ENCODE data around the gene RASSF5. TPM values are rescaled to one million over a fixed set of nuclear protein-coding genes. Genes with fewer than 3 reads are reported as not detected.

RASSF5 gene
- total and polyA plus RNA-seq, 10 of the 15 experiments (the other 5 are each of a cell fraction or from before 2014, with no cell fraction given) = 14.0 to 89.6 (median 68.9) TPM

- SMC1A ChIA-PET (ENCODE audit: uncharacterized antibody, unreplicated experiment) = interaction anchor here (1.0 to 4.4 kb wide), 10 partner anchors 7 to 191 kb away, joined by 3 to 31 read pairs (median 16); partner anchors contain the start of gene RASSF5
- Histone ChIP-seq H3K4me2 (ENCODE audit: control insufficient read depth, insufficient read depth) (peak overlapping the region; percentile 99), H2AFZ (ENCODE audit: control insufficient read depth, low read depth, low read length) (no peak overlapping the region), H3K4me1 (ENCODE audit: control insufficient read depth, insufficient read depth, low read length) (peaks cover 50% of the 10 kb centered on the region), H3K36me3 (ENCODE audit: control insufficient read depth in 2 of 2, insufficient read depth in 2 of 2, low read length in 1 of 2) (peaks cover 18 to 19% of the 10 kb centered on the region in 2 experiments), H3K9me3 (replicated peaks; ENCODE audit: control insufficient read depth, insufficient read depth, low read length) (no peaks in the 10 kb centered on the region), H3K27ac (ENCODE audit: control insufficient read depth, insufficient read depth) (peak overlapping the region; percentile 88), H3K9ac (ENCODE audit: control insufficient read depth, insufficient read depth, low read length) (peak overlapping the region; percentile 77), H3K79me2 (ENCODE audit: control insufficient read depth, insufficient read depth, low read length) (peaks cover 38% of the 10 kb centered on the region), H4K20me1 (ENCODE audit: control insufficient read depth, insufficient read depth) (no peaks in the 10 kb centered on the region), H3K4me3 (peak overlapping the region; percentile 94), H3K27me3 (replicated peaks in 1 of 2; ENCODE audit: control insufficient read depth in 2 of 2, insufficient read depth in 2 of 2, low read length in 1 of 2) (no peaks in the 10 kb centered on the region)
- intact Hi-C loops (cut with micrococcal nuclease; ENCODE audit: unreplicated experiment) (loop anchor here (5.0 kb wide), 1 partner anchor 85 kb away; no protein-coding TSS in a partner anchor), in situ Hi-C loops (cut with MboI) (no loop called here)
- FAIRE-seq = no peak
- no peak for DNase-seq (ENCODE audit: low read depth, low spot score)
- BruUV-seq (replicated peaks) = TSS peak; percentile 52
- POLR2A ChIA-PET = interaction anchor here (0.8 to 4.3 kb wide), 8 partner anchors 18 to 268 kb away, joined by 3 to 37 read pairs (median 6); partner anchors contain the start of gene DYRK3
- WGBS (ENCODE audit: insufficient coverage, insufficient replicate concordance, low lambda C conversion rate, missing lambda C conversion rate) = 39% methylated on average over 2 of the region's 2 CpGs
- ATAC-seq = no peak
- CTCF ChIA-PET = interaction anchor here (1.0 to 4.1 kb wide), 9 partner anchors 9 to 137 kb away, joined by 3 to 61 read pairs (median 18); no protein-coding TSS in a partner anchor
- RAD21 ChIA-PET (ENCODE audit: unreplicated experiment) = interaction anchor here (0.9 to 3.6 kb wide), 10 partner anchors 8 to 495 kb away, joined by 3 to 55 read pairs (median 8); partner anchors contain the start of gene DYRK3
- no peak for TF ChIP-seq BCL3 (IDR thresholded peaks at IDR 0.05; ENCODE audit: borderline replicate concordance, insufficient read depth, low read depth, low read length, poor library complexity, severe bottlenecking)
- TF ChIP-seq USF2 (IDR thresholded peaks at IDR 0.05; ENCODE audit: borderline replicate concordance, low read depth, low read length) = no peak
- TF ChIP-seq ZNF592 (IDR thresholded peaks at IDR 0.05) = no peak
- TF ChIP-seq POLR2AphosphoS2 (IDR thresholded peaks at IDR 0.05; ENCODE audit: low read depth, low read length) = no peak
- no peak for TF ChIP-seq LARP7 (IDR thresholded peaks at IDR 0.05)
- no peak for TF ChIP-seq MTA2 (IDR thresholded peaks at IDR 0.05; ENCODE audit: low read depth)
- no peak for TF ChIP-seq ZNF384 (IDR thresholded peaks at IDR 0.05; ENCODE audit: borderline replicate concordance, low read depth, low read length)
- TF ChIP-seq SUPT20H (IDR thresholded peaks at IDR 0.05; ENCODE audit: borderline replicate concordance, control insufficient read depth, low read depth, low read length) = no peak
- TF ChIP-seq MXI1 (IDR thresholded peaks at IDR 0.05; ENCODE audit: low read depth, low read length) = no peak
- TF ChIP-seq JUND (IDR thresholded peaks at IDR 0.05; ENCODE audit: low read depth, low read length) = no peak
- no peak for TF ChIP-seq TARDBP (IDR thresholded peaks at IDR 0.05; ENCODE audit: borderline replicate concordance)
- TF ChIP-seq STAT1 (conservative IDR thresholded peaks at IDR 0.05) = no peak
- TF ChIP-seq TBL1XR1 (IDR thresholded peaks at IDR 0.05; ENCODE audit: low read depth, low read length) = no peak
- TF ChIP-seq SP1 (IDR thresholded peaks at IDR 0.05; ENCODE audit: low read depth, low read length) = no peak
- TF ChIP-seq KDM1A (IDR thresholded peaks at IDR 0.05; ENCODE audit: borderline replicate concordance) = no peak
These were observed 35.3 kb upstream of the RASSF5 start for GRCh38 chr1:206472024-206472423.
